CD4-positive, alpha-beta T cell treated with Interleukin-21 for 1 hour (primary cell): ENCODE results near the gene DLX5.

Experiments used
- DNase-seq: peaks from one replicate; pipeline ENCODE4 v3.0.0-alpha.2; 2020

DLX5 gene

DNA sequence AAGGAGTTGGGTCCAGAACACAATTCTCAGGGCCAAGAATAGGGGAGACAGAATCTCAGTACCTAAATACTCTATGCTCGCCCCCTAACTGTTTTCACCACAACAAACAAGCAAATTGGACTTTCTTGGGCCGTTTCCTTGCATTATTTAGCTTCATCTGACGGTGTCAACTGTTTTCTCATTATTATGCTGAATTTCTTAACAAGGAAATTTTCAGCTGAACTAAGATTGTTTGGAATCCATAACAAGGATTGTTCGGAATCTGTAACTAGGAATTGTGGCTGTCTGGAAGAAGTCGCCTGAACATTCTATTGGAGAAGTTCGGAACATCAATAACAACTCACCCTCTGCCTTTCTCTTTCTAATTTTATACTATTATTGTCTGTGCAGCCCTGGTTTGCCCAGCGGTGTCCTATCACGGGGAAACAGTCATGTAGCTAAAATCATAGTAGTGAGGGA lies 34.7 kb downstream of the DLX5 start:
- DNase-seq = no peak

DNA sequence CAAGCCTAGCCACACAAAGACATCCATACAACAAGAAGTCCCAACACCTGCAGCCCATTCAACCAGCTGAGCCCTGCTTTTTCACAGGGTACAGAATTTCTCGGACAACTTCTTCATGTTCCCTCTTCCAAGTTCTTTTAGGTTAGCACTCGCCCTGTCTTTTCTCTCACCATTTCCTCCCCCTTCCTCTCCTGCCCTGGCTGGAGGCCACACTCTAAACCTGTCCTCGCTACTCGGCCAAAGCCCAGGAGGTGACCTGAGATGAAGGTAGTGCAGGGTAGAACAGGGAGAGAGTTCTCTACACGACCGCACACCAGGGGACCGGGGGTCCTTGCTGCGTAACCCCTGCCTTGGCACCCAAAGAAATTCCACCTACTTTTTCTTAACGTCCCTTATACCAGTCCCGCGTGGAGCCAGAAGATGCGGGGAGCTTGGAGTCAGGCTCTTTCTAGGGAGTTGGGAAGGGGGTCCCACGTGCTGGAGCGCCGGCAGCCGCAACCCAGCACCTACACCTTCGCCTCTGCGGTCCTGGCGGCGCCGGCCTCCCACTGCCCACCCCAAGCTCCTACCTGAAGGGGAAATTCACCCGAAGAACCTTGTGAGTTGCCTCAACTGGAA lies 35.3 kb downstream of the DLX5 start:
- no peak for DNase-seq

DNA sequence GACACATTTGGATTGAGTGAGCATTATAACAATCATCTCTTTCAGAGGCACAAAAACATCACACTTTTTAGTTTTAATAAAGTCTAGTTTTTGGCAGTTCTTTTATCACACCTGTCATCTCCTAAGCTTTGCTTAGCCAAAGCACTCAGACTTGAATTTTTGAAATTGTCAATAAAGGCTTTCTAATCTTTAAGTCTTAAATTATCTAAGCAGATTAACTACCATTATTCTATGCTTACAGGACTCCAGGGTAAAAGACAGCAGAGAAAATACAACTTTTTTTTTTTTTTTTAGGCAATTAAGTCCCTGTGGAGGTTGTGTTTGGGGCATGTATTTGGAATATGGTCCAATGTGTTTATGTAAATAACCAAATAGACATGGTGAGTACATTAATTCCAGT lies 36.9 kb downstream of the DLX5 start:
- DNase-seq = no peak

DNA sequence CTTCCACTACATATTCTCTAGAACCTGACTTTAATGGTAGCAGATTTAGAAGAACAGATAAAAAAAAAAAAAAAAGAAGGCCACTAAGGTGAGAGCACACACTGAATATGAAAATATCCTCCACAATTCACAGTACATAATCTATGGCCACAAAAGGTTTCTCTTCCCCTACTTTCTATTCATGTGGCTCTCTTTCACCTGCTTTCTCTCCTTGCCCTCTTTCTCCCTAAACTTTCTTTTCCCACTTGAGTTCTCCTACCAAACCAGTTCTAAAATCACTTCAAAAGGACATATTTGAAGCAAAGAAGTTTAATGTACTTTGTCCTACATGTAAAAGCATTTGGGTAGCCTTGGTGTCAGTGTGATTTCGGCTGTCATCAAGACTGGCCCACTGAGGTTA lies 37.7 kb downstream of the DLX5 start:
- no peak for DNase-seq

DNA sequence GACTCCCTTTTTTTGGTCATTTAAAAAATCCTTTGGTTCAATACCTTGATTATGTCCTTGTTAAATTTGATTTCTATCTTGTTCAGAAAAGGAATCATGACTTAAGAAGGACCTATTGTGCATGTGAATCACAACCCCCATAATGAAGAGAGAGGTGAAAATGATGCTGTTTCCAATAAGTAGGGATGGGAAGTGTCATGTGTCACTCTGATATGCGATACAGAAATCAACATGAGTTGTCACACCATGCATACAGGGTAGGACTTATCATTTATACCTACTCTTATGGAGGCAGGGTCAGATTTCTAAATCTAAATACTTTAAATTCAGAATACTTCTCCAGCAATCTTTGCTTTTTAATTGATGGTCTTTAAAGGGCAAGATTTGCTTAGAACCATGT lies 38.6 kb downstream of the DLX5 start:
- no peak for DNase-seq

DNA sequence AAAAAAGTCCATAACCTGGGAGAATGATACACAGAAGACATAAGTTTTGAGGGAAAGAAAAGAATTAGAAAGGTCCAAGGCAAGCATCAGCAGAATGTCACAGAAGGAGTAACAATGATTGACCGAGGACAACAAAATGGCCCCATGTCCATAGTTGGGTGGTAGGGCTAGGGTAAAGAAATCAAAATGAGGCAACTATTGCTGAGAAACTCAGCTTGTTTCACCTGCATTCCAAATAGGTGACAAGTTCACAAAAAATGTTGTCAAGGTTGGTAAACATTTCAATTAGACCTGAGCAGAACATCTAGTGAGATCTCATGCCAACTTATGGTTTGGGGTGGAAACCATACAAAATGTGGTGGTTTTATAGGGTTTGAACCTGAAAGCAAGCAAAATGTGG lies 42.0 kb downstream of the DLX5 start:
- DNase-seq = no peak

DNA sequence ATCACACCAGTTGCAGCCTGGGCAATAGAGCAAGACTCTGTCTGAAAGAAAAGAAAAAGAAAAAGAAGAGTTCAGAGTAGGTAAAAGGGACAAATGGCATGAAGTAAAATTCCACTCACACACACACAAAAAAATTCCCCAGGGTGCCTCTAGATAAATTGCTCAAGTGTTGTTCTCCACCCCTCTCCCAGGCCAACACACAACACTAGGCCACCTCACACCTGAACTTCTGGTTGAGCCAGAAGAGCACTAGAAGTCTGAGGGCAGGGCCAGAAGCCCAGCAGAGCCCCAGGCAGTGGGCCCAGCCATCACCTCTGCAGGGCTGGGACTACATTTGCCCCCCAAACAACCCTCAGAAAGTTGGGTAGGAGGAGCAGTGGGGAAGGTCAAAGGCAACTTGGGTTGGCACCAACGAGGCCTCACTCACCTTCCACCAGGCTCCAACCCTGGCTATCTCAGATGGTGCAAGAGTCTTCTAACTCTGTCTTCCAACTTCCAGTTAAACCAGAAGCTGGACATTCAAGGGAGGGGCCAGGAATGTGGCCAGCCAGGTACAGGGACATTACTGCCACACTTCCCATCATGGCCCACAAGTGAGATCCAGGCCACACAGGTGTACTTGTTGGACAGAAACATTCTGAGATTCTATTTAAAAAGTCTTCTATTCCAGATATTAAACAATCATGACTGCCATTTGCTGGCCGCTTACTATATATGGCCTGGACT lies 44.9 kb downstream of the DLX5 start:
- no peak for DNase-seq

DNA sequence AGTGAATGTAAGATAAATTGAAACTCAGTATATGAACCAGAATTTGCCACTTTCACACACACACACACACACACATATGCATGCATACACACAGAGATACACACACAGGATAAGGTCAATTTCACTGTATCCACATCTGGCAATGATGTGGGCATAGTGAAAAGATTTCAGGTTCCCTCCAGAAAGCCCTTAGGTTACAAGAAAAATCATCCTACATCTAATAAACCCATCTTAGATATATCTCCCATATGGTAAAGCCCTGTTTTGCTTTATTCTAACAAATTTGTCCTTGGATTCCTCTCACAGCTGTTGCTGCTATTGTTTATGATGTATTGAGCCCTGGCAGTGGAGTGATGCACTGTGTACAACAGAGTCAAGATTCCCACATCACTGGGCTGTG lies 47.2 kb downstream of the DLX5 start:
- no peak for DNase-seq

DNA sequence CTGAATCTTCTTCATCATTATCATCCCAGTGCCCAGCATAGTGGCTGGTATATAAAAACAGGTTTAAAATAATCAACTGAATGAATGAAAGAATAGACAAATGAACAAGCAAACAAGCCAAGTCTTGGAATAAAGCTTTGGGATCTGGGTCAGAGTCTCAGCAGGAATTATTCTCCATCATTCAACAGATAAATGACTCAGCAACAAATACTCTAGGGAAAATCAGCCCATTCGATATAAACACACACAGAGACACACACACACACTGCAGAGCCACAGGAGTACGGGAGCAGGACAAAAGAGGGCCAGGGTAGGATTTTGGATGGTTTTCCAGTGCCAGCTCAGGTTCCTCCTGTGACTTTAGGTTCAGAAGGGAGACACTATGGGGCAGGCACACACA lies 48.5 kb downstream of the DLX5 start:
- DNase-seq = no peak

DNA sequence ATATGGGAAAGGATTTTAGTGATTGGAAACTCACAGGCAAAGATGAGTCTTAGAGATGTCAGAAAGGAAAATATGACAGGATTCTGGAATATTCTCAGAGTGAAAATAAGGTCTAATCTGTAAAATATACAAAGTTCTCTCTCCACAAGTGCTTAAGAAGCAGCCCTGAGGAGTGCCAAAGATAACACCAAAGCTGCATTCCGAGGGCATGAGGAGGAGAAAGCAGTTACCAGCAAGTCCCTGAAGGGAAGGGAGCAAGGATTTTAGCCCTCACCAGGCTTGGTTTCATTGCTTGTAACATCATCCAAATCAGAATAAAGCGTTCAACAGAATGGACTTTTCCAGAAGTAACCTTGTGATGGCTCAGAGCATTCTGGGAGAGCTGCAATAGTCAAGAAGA lies 50.6 kb downstream of the DLX5 start:
- no peak for DNase-seq

DNA sequence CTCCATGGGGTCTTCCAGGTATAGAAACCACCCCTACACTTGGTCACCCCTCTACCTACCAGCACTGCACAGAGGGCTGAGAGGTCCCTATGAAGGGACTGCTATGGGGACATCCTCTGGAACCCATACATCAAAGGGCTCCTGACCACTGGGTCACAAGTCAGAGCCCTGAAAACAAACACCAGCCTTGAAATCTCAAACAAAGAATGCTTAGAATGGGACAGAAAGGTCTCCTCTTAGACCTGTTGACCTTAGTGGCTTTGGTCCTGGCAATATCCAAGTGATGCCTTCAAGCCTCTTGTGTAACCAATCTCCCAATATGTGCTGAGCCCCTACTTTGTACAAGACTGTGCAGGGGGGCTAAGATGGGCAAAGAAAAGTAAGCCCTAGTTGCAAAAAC lies 53.9 kb downstream of the DLX5 start:
- DNase-seq = no peak
